Measurements from ENCODE around the gene SEC11C. TPM values are rescaled to one million over a fixed set of nuclear protein-coding genes. Genes with fewer than 3 reads are reported as not detected.

SEC11C gene
- total and polyA plus RNA-seq, 2 donors from 2014 or later = 90.0 to 106 TPM

DNA sequence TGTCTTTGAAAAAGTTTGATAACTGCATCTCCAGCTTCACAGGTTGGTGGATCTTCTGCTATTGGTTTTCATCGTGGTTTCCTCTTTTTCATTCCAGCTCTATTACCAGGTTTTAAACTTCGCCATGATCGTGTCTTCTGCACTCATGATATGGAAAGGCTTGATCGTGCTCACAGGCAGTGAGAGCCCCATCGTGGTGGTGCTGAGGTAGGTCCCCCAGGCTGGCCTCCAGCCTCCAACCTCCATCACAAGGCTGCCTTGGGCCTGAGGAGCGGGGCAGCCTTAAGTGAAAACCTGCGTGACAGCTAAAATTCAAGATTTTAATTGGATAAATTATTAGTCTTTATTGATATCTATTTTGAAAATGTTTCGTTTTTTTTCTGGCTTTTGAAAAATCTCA lies 9.7 kb downstream of the SEC11C start:
- H3K4me3 ChIP-seq (ENCODE audit: low read length in 3 of 3) = no peak overlapping the region
- H3K4me1 ChIP-seq (ENCODE audit: control insufficient read depth in 2 of 3, insufficient read depth in 2 of 3, low read depth in 1 of 3, low read length in 3 of 3) = no peaks in the 10 kb centered on the region
- DNase-seq = no peak
- intact Hi-C loops (cut with DNase I) = no loop called here
- H3K27me3 ChIP-seq (ENCODE audit: control insufficient read depth, insufficient read depth, low read length) = no peaks in the 10 kb centered on the region
- TF ChIP-seq, protein P1, sequence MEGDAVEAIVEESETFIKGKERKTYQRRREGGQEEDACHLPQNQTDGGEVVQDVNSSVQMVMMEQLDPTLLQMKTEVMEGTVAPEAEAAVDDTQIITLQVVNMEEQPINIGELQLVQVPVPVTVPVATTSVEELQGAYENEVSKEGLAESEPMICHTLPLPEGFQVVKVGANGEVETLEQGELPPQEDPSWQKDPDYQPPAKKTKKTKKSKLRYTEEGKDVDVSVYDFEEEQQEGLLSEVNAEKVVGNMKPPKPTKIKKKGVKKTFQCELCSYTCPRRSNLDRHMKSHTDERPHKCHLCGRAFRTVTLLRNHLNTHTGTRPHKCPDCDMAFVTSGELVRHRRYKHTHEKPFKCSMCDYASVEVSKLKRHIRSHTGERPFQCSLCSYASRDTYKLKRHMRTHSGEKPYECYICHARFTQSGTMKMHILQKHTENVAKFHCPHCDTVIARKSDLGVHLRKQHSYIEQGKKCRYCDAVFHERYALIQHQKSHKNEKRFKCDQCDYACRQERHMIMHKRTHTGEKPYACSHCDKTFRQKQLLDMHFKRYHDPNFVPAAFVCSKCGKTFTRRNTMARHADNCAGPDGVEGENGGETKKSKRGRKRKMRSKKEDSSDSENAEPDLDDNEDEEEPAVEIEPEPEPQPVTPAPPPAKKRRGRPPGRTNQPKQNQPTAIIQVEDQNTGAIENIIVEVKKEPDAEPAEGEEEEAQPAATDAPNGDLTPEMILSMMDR (IDR thresholded peaks at IDR 0.05; ENCODE audit: borderline replicate concordance, extremely low read depth, insufficient read depth) = no peak
- peaks cover 0 to 7% (median 0%) of the 10 kb centered on the region in 3 donors for H3K36me3 ChIP-seq (ENCODE audit: control insufficient read depth in 2 of 3, insufficient read depth in 3 of 3, low read length in 3 of 3)
- no peak overlapping the region for H3K27ac ChIP-seq (ENCODE audit: low read depth in 2 of 2, low read length in 2 of 2)
- H3K9me3 ChIP-seq (ENCODE audit: control insufficient read depth in 2 of 3, insufficient read depth in 1 of 3, low read length in 3 of 3) = no peaks in the 10 kb centered on the region
- H3K9ac ChIP-seq (ENCODE audit: low read length in 3 of 3) = no peak overlapping the region
- no peak for FAIRE-seq

DNA sequence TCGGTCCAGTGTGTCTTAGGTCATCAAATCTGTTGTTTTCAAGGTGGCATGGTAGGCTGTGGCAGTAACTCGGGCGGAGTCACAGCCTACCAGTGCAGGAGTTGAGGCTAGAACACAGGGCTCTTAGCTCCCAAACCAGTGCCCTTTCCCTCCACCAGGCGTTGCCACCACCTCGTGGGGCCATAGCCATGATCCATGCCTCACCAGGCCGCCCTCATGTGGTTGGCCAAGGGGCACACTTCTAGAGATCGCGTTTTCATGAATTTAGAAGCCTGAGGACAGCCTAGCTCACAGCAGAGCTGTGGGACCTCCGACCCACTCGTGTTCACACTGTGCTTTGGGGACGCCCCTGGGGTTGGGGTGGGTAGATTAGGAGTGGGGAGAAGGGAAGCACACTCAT lies 10.6 kb downstream of the SEC11C start:
- TF ChIP-seq, protein P1 (IDR thresholded peaks at IDR 0.05; ENCODE audit: borderline replicate concordance, extremely low read depth, insufficient read depth) = no peak
- intact Hi-C loops (cut with DNase I) = no loop called here
- H3K27me3 ChIP-seq (ENCODE audit: control insufficient read depth, insufficient read depth, low read length) = no peaks in the 10 kb centered on the region
- H3K4me3 ChIP-seq (ENCODE audit: low read length in 3 of 3) = no peak overlapping the region
- no peak for FAIRE-seq
- no peaks in the 10 kb centered on the region for H3K9me3 ChIP-seq (ENCODE audit: control insufficient read depth in 2 of 3, insufficient read depth in 1 of 3, low read length in 3 of 3)
- H3K36me3 ChIP-seq (ENCODE audit: control insufficient read depth in 2 of 3, insufficient read depth in 3 of 3, low read length in 3 of 3) = peaks cover 0 to 8% (median 0%) of the 10 kb centered on the region in 3 donors
- H3K27ac ChIP-seq (ENCODE audit: low read depth in 2 of 2, low read length in 2 of 2) = no peak overlapping the region
- H3K4me1 ChIP-seq (ENCODE audit: control insufficient read depth in 2 of 3, insufficient read depth in 2 of 3, low read depth in 1 of 3, low read length in 3 of 3) = no peaks in the 10 kb centered on the region
- H3K9ac ChIP-seq (ENCODE audit: low read length in 3 of 3) = no peak overlapping the region
- no peak for DNase-seq

DNA sequence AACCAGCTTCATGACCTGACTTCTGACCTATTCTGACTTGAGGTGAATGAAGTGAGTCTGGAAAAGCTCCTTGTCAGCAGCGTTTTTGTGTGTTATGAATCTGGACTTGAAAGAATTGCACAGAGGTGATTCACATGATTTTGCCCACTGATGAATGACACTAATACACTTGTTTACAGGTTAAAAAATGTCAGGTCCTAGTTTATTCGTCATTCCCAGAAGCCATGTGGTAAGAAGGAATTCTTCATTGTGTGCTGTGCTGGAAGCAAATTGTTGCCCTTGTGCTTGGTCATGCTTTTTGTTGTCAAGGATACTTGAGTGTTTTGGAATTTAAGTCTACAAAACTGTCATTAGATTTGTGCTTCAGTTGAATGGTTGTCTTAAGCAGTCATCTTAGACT lies 15.5 kb downstream of the SEC11C start:
- no peaks in the 10 kb centered on the region for H3K27me3 ChIP-seq (ENCODE audit: control insufficient read depth, insufficient read depth, low read length)
- no peak overlapping the region for H3K27ac ChIP-seq (ENCODE audit: low read depth in 2 of 2, low read length in 2 of 2)
- H3K4me1 ChIP-seq (ENCODE audit: control insufficient read depth in 2 of 3, insufficient read depth in 2 of 3, low read depth in 1 of 3, low read length in 3 of 3) = no peaks in the 10 kb centered on the region
- peaks cover 0 to 8% (median 5%) of the 10 kb centered on the region in 3 donors for H3K36me3 ChIP-seq (ENCODE audit: control insufficient read depth in 2 of 3, insufficient read depth in 3 of 3, low read length in 3 of 3)
- no peak overlapping the region for H3K9ac ChIP-seq (ENCODE audit: low read length in 3 of 3)
- no peak overlapping the region for H3K4me3 ChIP-seq (ENCODE audit: low read length in 3 of 3)
- H3K9me3 ChIP-seq (ENCODE audit: control insufficient read depth in 2 of 3, insufficient read depth in 1 of 3, low read length in 3 of 3) = no peaks in the 10 kb centered on the region
- TF ChIP-seq, protein P1 (IDR thresholded peaks at IDR 0.05; ENCODE audit: borderline replicate concordance, extremely low read depth, insufficient read depth) = no peak
- intact Hi-C loops (cut with DNase I) = no loop called here
- FAIRE-seq (no peak), DNase-seq (no peak)

DNA sequence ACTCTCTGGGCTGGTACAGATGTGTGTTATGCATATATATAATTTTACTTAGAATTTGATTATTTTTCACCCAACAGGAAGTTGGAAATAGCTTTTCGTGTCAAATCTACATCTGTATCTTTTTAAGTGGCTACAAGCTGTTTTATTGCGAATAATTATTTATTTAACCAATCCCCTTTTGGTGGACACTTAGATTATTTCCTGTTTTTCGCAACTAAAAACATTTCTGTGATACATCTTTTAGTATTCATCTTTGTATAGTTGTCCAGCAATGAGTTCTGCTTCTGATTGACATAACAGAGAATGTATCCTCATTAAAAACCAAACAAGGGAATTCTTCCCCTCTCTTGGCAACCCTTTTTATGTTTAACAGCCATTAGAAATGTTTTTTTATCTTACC lies 16.6 kb downstream of the SEC11C start:
- TF ChIP-seq, protein P1 (IDR thresholded peaks at IDR 0.05; ENCODE audit: borderline replicate concordance, extremely low read depth, insufficient read depth) = no peak
- FAIRE-seq (no peak), DNase-seq (no peak)
- Histone ChIP-seq H3K36me3 (ENCODE audit: control insufficient read depth in 2 of 3, insufficient read depth in 3 of 3, low read length in 3 of 3) (peaks cover 0 to 7% (median 5%) of the 10 kb centered on the region in 3 donors), H3K4me1 (ENCODE audit: control insufficient read depth in 2 of 3, insufficient read depth in 2 of 3, low read depth in 1 of 3, low read length in 3 of 3) (no peaks in the 10 kb centered on the region), H3K27ac (ENCODE audit: low read depth in 2 of 2, low read length in 2 of 2) (no peak overlapping the region), H3K27me3 (ENCODE audit: control insufficient read depth, insufficient read depth, low read length) (no peaks in the 10 kb centered on the region), H3K9me3 (ENCODE audit: control insufficient read depth in 2 of 3, insufficient read depth in 1 of 3, low read length in 3 of 3) (no peaks in the 10 kb centered on the region), H3K4me3 (ENCODE audit: low read length in 3 of 3) (no peak overlapping the region), H3K9ac (ENCODE audit: low read length in 3 of 3) (no peak overlapping the region)
- intact Hi-C loops (cut with DNase I) = no loop called here
